Measurements from ENCODE around the gene CD6.

The CD6 gene

GRCh38 chr11:60987577-60988277 lies 16.2 kb downstream of the CD6 start (continued):
- TF ChIP-seq PRDM4 (tag by site-specific recombination; IDR thresholded peaks at IDR 0.05) (no peak), ZNF114 (tag by site-specific recombination; IDR thresholded peaks at IDR 0.05) (no peak), ZNF830 (tag by site-specific recombination; IDR thresholded peaks at IDR 0.05; ENCODE audit: low read depth) (no peak), PATZ1 (tag by site-specific recombination; IDR thresholded peaks at IDR 0.05) (no peak), SP2 (tag by site-specific recombination; IDR thresholded peaks at IDR 0.05) (no peak), ZNF76 (tag by site-specific recombination; IDR thresholded peaks at IDR 0.05; ENCODE audit: borderline replicate concordance, low read depth) (no peak), ZNF785 (tag by site-specific recombination; IDR thresholded peaks at IDR 0.05) (no peak), ZNF747 (tag by site-specific recombination; IDR thresholded peaks at IDR 0.05) (no peak), ZNF580 (tag by site-specific recombination; IDR thresholded peaks at IDR 0.05) (no peak), ZBTB48 (tag by site-specific recombination; IDR thresholded peaks at IDR 0.05) (no peak), ZNF664 (tag by site-specific recombination; IDR thresholded peaks at IDR 0.05) (no peak), GLI2 (tag by site-specific recombination; IDR thresholded peaks at IDR 0.05; ENCODE audit: borderline replicate concordance, low read depth) (no peak), ZNF501 (tag by site-specific recombination; IDR thresholded peaks at IDR 0.05) (no peak)
- TF ChIP-seq, protein P1, sequence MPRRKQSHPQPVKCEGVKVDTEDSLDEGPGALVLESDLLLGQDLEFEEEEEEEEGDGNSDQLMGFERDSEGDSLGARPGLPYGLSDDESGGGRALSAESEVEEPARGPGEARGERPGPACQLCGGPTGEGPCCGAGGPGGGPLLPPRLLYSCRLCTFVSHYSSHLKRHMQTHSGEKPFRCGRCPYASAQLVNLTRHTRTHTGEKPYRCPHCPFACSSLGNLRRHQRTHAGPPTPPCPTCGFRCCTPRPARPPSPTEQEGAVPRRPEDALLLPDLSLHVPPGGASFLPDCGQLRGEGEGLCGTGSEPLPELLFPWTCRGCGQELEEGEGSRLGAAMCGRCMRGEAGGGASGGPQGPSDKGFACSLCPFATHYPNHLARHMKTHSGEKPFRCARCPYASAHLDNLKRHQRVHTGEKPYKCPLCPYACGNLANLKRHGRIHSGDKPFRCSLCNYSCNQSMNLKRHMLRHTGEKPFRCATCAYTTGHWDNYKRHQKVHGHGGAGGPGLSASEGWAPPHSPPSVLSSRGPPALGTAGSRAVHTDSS (tag by site-specific recombination; IDR thresholded peaks at IDR 0.05), result no peak

DNA sequence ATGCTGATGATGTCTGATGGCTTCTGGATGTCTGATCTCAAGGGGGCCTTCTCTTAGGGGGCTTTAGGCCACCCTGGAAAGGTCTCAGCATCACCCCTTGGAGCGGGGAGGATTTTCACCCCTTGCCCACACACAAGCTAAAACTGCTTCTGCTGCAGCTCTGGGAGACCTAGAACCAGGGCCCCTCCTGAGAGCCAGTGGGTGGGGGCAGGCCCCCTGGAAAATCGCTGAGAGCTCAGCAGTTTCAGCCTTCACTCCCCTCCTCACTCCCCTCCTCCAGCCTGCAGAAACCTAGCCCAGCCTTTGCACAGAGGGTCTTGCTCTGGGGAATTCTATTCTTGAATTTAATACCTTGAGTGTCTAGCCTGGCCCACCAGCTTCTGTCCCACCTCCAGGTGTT lies 17.2 kb downstream of the CD6 start:
- no peak overlapping the region for H3K4me3 ChIP-seq (ENCODE audit: low read depth, low read length)
- ChIA-PET POLR2A (no interaction called here), CTCF (interaction anchor here (0.6 kb wide), 1 partner anchor 199 kb away, joined by 4 read pairs; no protein-coding TSS in a partner anchor)
- H3K4me1 ChIP-seq (ENCODE audit: control insufficient read depth, insufficient read depth, low read length), result no peaks in the 10 kb centered on the region
- no peak for TF ChIP-seq ZNF585B (tag by site-specific recombination; IDR thresholded peaks at IDR 0.05)
- TF ChIP-seq ZBTB17 (tag by site-specific recombination; IDR thresholded peaks at IDR 0.05), result no peak
- TF ChIP-seq ZBTB1 (tag by site-specific recombination; IDR thresholded peaks at IDR 0.05), result no peak
- TF ChIP-seq ZNF10 (tag by site-specific recombination; IDR thresholded peaks at IDR 0.05), result no peak
- no peak for TF ChIP-seq ZNF701 (tag by site-specific recombination; IDR thresholded peaks at IDR 0.05)
- TF ChIP-seq, protein P2, sequence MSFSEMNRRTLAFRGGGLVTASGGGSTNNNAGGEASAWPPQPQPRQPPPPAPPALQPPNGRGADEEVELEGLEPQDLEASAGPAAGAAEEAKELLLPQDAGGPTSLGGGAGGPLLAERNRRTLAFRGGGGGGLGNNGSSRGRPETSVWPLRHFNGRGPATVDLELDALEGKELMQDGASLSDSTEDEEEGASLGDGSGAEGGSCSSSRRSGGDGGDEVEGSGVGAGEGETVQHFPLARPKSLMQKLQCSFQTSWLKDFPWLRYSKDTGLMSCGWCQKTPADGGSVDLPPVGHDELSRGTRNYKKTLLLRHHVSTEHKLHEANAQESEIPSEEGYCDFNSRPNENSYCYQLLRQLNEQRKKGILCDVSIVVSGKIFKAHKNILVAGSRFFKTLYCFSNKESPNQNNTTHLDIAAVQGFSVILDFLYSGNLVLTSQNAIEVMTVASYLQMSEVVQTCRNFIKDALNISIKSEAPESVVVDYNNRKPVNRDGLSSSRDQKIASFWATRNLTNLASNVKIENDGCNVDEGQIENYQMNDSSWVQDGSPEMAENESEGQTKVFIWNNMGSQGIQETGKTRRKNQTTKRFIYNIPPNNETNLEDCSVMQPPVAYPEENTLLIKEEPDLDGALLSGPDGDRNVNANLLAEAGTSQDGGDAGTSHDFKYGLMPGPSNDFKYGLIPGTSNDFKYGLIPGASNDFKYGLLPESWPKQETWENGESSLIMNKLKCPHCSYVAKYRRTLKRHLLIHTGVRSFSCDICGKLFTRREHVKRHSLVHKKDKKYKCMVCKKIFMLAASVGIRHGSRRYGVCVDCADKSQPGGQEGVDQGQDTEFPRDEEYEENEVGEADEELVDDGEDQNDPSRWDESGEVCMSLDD (tag by site-specific recombination; IDR thresholded peaks at IDR 0.05), result no peak
- no peak for TF ChIP-seq KLF1 (tag by site-specific recombination; IDR thresholded peaks at IDR 0.05)
- no peak for TF ChIP-seq ZNF610 (tag by site-specific recombination; IDR thresholded peaks at IDR 0.05; ENCODE audit: borderline replicate concordance)
- no peak for TF ChIP-seq ZNF155 (tag by site-specific recombination; IDR thresholded peaks at IDR 0.05)
- TF ChIP-seq IKZF3 (tag by site-specific recombination; IDR thresholded peaks at IDR 0.05), result no peak
- TF ChIP-seq, protein P3, sequence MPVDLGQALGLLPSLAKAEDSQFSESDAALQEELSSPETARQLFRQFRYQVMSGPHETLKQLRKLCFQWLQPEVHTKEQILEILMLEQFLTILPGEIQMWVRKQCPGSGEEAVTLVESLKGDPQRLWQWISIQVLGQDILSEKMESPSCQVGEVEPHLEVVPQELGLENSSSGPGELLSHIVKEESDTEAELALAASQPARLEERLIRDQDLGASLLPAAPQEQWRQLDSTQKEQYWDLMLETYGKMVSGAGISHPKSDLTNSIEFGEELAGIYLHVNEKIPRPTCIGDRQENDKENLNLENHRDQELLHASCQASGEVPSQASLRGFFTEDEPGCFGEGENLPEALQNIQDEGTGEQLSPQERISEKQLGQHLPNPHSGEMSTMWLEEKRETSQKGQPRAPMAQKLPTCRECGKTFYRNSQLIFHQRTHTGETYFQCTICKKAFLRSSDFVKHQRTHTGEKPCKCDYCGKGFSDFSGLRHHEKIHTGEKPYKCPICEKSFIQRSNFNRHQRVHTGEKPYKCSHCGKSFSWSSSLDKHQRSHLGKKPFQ (tag by site-specific recombination; IDR thresholded peaks at IDR 0.05), result no peak
- no peaks in the 10 kb centered on the region for H3K9me3 ChIP-seq (ENCODE audit: control insufficient read depth, insufficient read depth, low read depth, low read length)
- H3K36me3 ChIP-seq (ENCODE audit: control insufficient read depth in 2 of 2, insufficient read depth in 1 of 2, low read length in 2 of 2), result no peaks in the 10 kb centered on the region
- H3K27ac ChIP-seq (ENCODE audit: extremely low read depth, low read depth, low read length), result no peak overlapping the region

All from HEK293 (cell line).